H9 (cell line): ENCODE results near the gene MICAL3. TPM values are rescaled to one million over a fixed set of nuclear protein-coding genes. Genes with fewer than 3 reads are reported as not detected.

Source experiments
- DNase-seq: peaks from one replicate; pipeline ENCODE4 v3.0.0-alpha.2; 2017
- H2AFZ ChIP-seq: one replicate; pipeline ENCODE4 v1.6.1; 2013; ENCODE audit warnings: mild to moderate bottlenecking, low read length, control low read depth, moderate library complexity
- H2AK5ac ChIP-seq: 2 replicates; pipeline ENCODE4 v1.6.1; 2013; ENCODE audit warnings: low read length, control low read depth, mixed read lengths; ENCODE audit not compliant: insufficient read length
- H2BK120ac ChIP-seq: one replicate; pipeline ENCODE4 v1.6.1; 2013; ENCODE audit warnings: low read depth, mild to moderate bottlenecking, low read length, control low read depth, inconsistent platforms; ENCODE audit not compliant: poor library complexity, severe bottlenecking
- H2BK12ac ChIP-seq: 2 replicates; pipeline ENCODE4 v1.6.1; 2013; ENCODE audit warnings: low read length, control low read depth, mixed read lengths, low read depth; ENCODE audit not compliant: insufficient read length
- H2BK15ac ChIP-seq: 2 replicates; pipeline ENCODE4 v1.6.1; 2013; ENCODE audit warnings: low read depth, low read length, control low read depth
- H2BK20ac ChIP-seq: one replicate; pipeline ENCODE4 v1.6.1; 2013; ENCODE audit warnings: low read depth, mild to moderate bottlenecking, low read length, control low read depth, inconsistent platforms; ENCODE audit not compliant: poor library complexity, severe bottlenecking
- H2BK5ac ChIP-seq: 2 replicates; pipeline ENCODE4 v1.6.1; 2013; ENCODE audit warnings: low read length, control low read depth, mixed read lengths; ENCODE audit not compliant: insufficient read length
- H3K14ac ChIP-seq: 2 replicates; pipeline ENCODE4 v1.6.1; 2013; ENCODE audit warnings: low read length, control low read depth; ENCODE audit not compliant: insufficient read depth
- H3K18ac ChIP-seq: 2 replicates; pipeline ENCODE4 v1.6.1; 2013; ENCODE audit warnings: low read depth, mild to moderate bottlenecking, mixed read lengths, low read length, control low read depth; ENCODE audit not compliant: insufficient read length
- H3K23ac ChIP-seq: 2 replicates; pipeline ENCODE4 v1.6.1; 2013; ENCODE audit warnings: low read length, control low read depth, mixed read lengths, low read depth; ENCODE audit not compliant: insufficient read length
- H3K23me2 ChIP-seq: 2 replicates; pipeline ENCODE4 v1.6.1; 2013; ENCODE audit warnings: low read depth, mild to moderate bottlenecking, mixed read lengths, low read length, control low read depth; ENCODE audit not compliant: insufficient read length, poor library complexity, severe bottlenecking
- H3K27ac ChIP-seq: 2 replicates; pipeline ENCODE4 v1.5.1; 2013; ENCODE audit warnings: low read length, control low read depth, mixed read lengths, low read depth; ENCODE audit not compliant: insufficient read length
- H3K27me3 ChIP-seq: 2 replicates; pipeline ENCODE4 v1.6.1; 2013; ENCODE audit warnings: low read length, control low read depth, inconsistent platforms; ENCODE audit not compliant: insufficient read depth
- H3K4ac ChIP-seq: 2 replicates; pipeline ENCODE4 v1.6.1; 2013; ENCODE audit warnings: low read depth, mild to moderate bottlenecking, control low read depth, inconsistent platforms, low read length, moderate library complexity
- H3K4me1 ChIP-seq: 2 replicates; pipeline ENCODE4 v1.6.1; 2013; ENCODE audit warnings: low read length, control low read depth, inconsistent platforms; ENCODE audit not compliant: insufficient read depth
- H3K4me2 ChIP-seq: 2 replicates; pipeline ENCODE4 v1.6.1; 2013; ENCODE audit warnings: low read length, control low read depth, mixed read lengths; ENCODE audit not compliant: insufficient read length, insufficient read depth
- H3K56ac ChIP-seq: 2 replicates; pipeline ENCODE4 v1.6.1; 2013; ENCODE audit warnings: low read depth, mild to moderate bottlenecking, mixed read lengths, low read length, control low read depth; ENCODE audit not compliant: insufficient read length
- H3K79me1 ChIP-seq: 2 replicates; pipeline ENCODE4 v1.6.1; 2013; ENCODE audit warnings: low read depth, mild to moderate bottlenecking, moderate library complexity, low read length, control low read depth, inconsistent platforms; ENCODE audit not compliant: insufficient read depth, poor library complexity, severe bottlenecking
- H3K79me2 ChIP-seq: 2 replicates; pipeline ENCODE4 v1.6.1; 2013; ENCODE audit warnings: low read length, control low read depth, inconsistent platforms; ENCODE audit not compliant: insufficient read depth
- H3K9ac ChIP-seq: 2 replicates; pipeline ENCODE4 v1.6.1; 2013; ENCODE audit warnings: low read length, control low read depth, mixed read lengths; ENCODE audit not compliant: insufficient read length; ENCODE audit errors: extremely low read depth
- H3K9me3 ChIP-seq: one replicate; pipeline ENCODE4 v1.6.1; 2013; ENCODE audit warnings: low read depth, low read length, inconsistent platforms; ENCODE audit not compliant: control insufficient read depth
- H3T11ph ChIP-seq: one replicate; pipeline ENCODE4 v1.6.1; 2013; ENCODE audit warnings: mild to moderate bottlenecking, low read length, control low read depth, inconsistent platforms
- H4K20me1 ChIP-seq: one replicate; pipeline ENCODE4 v1.6.1; 2013; ENCODE audit not compliant: control insufficient read depth, insufficient read length, insufficient read depth
- H4K5ac ChIP-seq: 2 replicates; pipeline ENCODE4 v1.6.1; 2013; ENCODE audit warnings: low read depth, mild to moderate bottlenecking, mixed read lengths, low read length, control low read depth; ENCODE audit not compliant: insufficient read length
- H4K8ac ChIP-seq: replicated peaks from 2 replicates; pipeline ENCODE4 v1.6.1; 2013; ENCODE audit warnings: low read length, control low read depth, mixed read lengths, low read depth; ENCODE audit not compliant: insufficient read length
- H4K91ac ChIP-seq: 2 replicates; pipeline ENCODE4 v1.6.1; 2013; ENCODE audit warnings: low read depth, mild to moderate bottlenecking, moderate library complexity, mixed read lengths, low read length, control low read depth; ENCODE audit not compliant: insufficient read length
- H3K27ac Mint-ChIP-seq, 3 experiments: 2 replicates in 2 of 3; 3 replicates in 1 of 3; pipeline ENCODE4 v1.8.0; 2020 to 2021; ENCODE audit warnings: mixed read lengths in 3 of 3, mild to moderate bottlenecking in 1 of 3, moderate library complexity in 1 of 3
- H3K27me3 Mint-ChIP-seq: 2 replicates; pipeline ENCODE4 v1.8.0; 2021; ENCODE audit warnings: low read depth, mild to moderate bottlenecking, moderate library complexity, mixed read lengths
- H3K36me3 Mint-ChIP-seq, 3 experiments: 2 replicates in 2 of 3; 3 replicates in 1 of 3; pipeline ENCODE4 v1.8.0; 2020 to 2021; ENCODE audit warnings: low read depth in 3 of 3, mixed read lengths in 3 of 3; ENCODE audit not compliant: insufficient read depth in 1 of 3
- H3K4me1 Mint-ChIP-seq, 2 experiments: 2 replicates each; pipeline ENCODE4 v1.8.0; 2020; ENCODE audit warnings: mixed read lengths in 2 of 2
- H3K4me3 Mint-ChIP-seq, 2 experiments: 2 replicates in 1 of 2; 3 replicates in 1 of 2; pipeline ENCODE4 v1.8.0; 2020 to 2021; ENCODE audit warnings: mild to moderate bottlenecking in 2 of 2, mixed read lengths in 2 of 2, moderate library complexity in 1 of 2
- H3K9me3 Mint-ChIP-seq, 2 experiments: 2 replicates in 1 of 2; 3 replicates in 1 of 2; pipeline ENCODE4 v1.8.0; 2020; ENCODE audit warnings: mild to moderate bottlenecking in 2 of 2, mixed read lengths in 2 of 2, moderate library complexity in 1 of 2
- WGBS: extraction: QIAGEN DNeasy Blood & Tissue Kit; methylation state at CpG from one replicate; pipeline ENCODE4 v1.1.7; 2013; ENCODE audit warnings: missing lambda C conversion rate, low lambda C conversion rate, mixed read lengths; ENCODE audit not compliant: insufficient read length; ENCODE audit errors: extremely low coverage; 5-methylcytosine and 5-hydroxymethylcytosine counted together
- total RNA-seq: library from RNA; stranded (reverse); gene quantifications from 2 replicates; pipeline ENCODE4 v1.2.1, GENCODE V29; 2021
- TF ChIP-seq, protein P1 (sequence below): fragments of 200-600 bp; sonication (generic); conservative IDR thresholded peaks from 3 replicates; pipeline ENCODE4 v1.8.0; 2021; ENCODE audit warnings: antibody characterized with exemption, mild to moderate bottlenecking

Gene MICAL3
- total RNA-seq, 1 experiment from 2014 or later, result 50.2 TPM

DNA sequence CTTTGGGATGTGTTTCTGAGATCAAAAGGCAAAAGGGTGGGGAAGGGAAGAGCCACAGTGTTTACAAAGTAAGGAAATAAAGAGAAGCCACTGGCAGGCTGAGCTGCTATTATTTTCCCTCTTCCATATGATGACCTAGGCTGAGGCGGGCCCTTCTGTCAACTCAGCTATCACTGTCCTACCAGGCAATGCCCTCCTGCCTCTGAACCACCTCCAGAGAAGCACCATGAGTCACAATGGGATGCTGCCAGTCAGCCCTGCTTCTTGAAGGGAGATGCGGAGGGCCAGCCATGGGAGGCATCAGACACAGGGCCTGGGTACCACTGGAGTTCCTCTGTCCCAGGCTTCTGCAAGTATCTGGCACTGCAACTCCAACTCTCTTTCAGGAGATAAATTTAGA is 142.2 kb downstream of the MICAL3 start:
- Histone ChIP-seq H4K5ac (no peak overlapping the region), H3K56ac (no peak overlapping the region), H3K23ac (no peak overlapping the region), H3K18ac (no peak overlapping the region), H3K4me1 (no peaks in the 10 kb centered on the region), H3K79me2 (no peaks in the 10 kb centered on the region), H4K8ac (no peak overlapping the region), H3K23me2 (no peaks in the 10 kb centered on the region), H4K20me1 (no peaks in the 10 kb centered on the region), H2AK5ac (no peak overlapping the region), H3K4me2 (no peak overlapping the region), H3K9ac (no peak overlapping the region), H3K4ac (no peak overlapping the region), H2BK12ac (no peak overlapping the region), H3K9me3 (no peaks in the 10 kb centered on the region), H2AFZ (no peak overlapping the region), H3K27ac (no peak overlapping the region), H2BK15ac (no peak overlapping the region), H2BK5ac (no peak overlapping the region), H3K27me3 (peaks cover 20% of the 10 kb centered on the region; the same call in 1 of the 2 replicates), H4K91ac (no peak overlapping the region), H3T11ph (no peak overlapping the region), H2BK120ac (no peak overlapping the region), H2BK20ac (no peak overlapping the region), H3K79me1 (no peaks in the 10 kb centered on the region), H3K14ac (no peak overlapping the region)
- H3K36me3 Mint-ChIP-seq, result peaks cover 21 to 70% (median 33%) of the 10 kb centered on the region in 3 experiments; a peak in 6 of 7 replicates
- DNase-seq, result no peak
- no CpG with 5 or more reads among the region's 2 CpGs for WGBS
- no peak overlapping the region for H3K4me3 Mint-ChIP-seq
- no peaks in the 10 kb centered on the region for H3K4me1 Mint-ChIP-seq
- peaks cover 62% of the 10 kb centered on the region for H3K27me3 Mint-ChIP-seq
- H3K27ac Mint-ChIP-seq, result no peak overlapping the region
- H3K9me3 Mint-ChIP-seq, result no peaks in the 10 kb centered on the region
- TF ChIP-seq, protein P1, sequence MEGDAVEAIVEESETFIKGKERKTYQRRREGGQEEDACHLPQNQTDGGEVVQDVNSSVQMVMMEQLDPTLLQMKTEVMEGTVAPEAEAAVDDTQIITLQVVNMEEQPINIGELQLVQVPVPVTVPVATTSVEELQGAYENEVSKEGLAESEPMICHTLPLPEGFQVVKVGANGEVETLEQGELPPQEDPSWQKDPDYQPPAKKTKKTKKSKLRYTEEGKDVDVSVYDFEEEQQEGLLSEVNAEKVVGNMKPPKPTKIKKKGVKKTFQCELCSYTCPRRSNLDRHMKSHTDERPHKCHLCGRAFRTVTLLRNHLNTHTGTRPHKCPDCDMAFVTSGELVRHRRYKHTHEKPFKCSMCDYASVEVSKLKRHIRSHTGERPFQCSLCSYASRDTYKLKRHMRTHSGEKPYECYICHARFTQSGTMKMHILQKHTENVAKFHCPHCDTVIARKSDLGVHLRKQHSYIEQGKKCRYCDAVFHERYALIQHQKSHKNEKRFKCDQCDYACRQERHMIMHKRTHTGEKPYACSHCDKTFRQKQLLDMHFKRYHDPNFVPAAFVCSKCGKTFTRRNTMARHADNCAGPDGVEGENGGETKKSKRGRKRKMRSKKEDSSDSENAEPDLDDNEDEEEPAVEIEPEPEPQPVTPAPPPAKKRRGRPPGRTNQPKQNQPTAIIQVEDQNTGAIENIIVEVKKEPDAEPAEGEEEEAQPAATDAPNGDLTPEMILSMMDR, result no peak
